Measurements from ENCODE around the gene RAD51B. TPM values are rescaled to one million over a fixed set of nuclear protein-coding genes. Genes with fewer than 3 reads are reported as not detected.
A peak's percentile ranks its signal among the peaks of the same experiment; 100 is the strongest.

Gene RAD51B
- total and polyA plus RNA-seq, 4 donors: 2.5 to 95.0 (median 9.6) TPM

DNA sequence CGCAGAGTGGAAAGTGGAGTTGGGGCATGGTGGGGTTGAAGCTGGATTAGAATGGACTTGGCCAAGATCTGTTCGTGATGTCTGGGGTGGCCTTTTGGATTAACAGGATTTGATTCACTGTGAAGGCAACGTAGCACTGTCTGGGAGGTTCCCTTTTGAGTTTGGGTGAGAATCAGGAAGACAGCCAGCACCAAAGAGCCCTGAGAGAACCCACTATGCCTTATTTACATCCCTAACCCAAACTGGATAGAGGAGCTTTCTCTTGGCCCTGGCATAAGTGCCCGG is 703.7 kb downstream of the RAD51B start:
- Histone ChIP-seq H3K9ac (ENCODE audit: insufficient read depth in 1 of 2, low read length in 2 of 2) (peak overlapping the region in 1 of 2 donors; percentile 38), H3K36me3 (ENCODE audit: control insufficient read depth in 4 of 4, insufficient read depth in 4 of 4, low read length in 4 of 4) (no peaks in the 10 kb centered on the region), H3K27ac (ENCODE audit: low read depth in 1 of 2, low read length in 1 of 2) (peak overlapping the region in 1 of 2 donors; percentile 17), H3K4me3 (no peak overlapping the region), H3K4me1 (ENCODE audit: control insufficient read depth in 5 of 5, insufficient read depth in 5 of 5, low read length in 5 of 5) (peaks cover 16 to 59% (median 39%) of the 10 kb centered on the region in 5 donors), H3K27me3 (ENCODE audit: control insufficient read depth in 3 of 3, insufficient read depth in 3 of 3, low read length in 2 of 3) (no peaks in the 10 kb centered on the region), H3K9me3 (ENCODE audit: control insufficient read depth in 4 of 4, insufficient read depth in 3 of 4, low read length in 3 of 4) (no peaks in the 10 kb centered on the region)
- WGBS, 2 donors: 89 to 94% methylated on average over 4 of the region's 4 CpGs
- TF ChIP-seq, protein P1, sequence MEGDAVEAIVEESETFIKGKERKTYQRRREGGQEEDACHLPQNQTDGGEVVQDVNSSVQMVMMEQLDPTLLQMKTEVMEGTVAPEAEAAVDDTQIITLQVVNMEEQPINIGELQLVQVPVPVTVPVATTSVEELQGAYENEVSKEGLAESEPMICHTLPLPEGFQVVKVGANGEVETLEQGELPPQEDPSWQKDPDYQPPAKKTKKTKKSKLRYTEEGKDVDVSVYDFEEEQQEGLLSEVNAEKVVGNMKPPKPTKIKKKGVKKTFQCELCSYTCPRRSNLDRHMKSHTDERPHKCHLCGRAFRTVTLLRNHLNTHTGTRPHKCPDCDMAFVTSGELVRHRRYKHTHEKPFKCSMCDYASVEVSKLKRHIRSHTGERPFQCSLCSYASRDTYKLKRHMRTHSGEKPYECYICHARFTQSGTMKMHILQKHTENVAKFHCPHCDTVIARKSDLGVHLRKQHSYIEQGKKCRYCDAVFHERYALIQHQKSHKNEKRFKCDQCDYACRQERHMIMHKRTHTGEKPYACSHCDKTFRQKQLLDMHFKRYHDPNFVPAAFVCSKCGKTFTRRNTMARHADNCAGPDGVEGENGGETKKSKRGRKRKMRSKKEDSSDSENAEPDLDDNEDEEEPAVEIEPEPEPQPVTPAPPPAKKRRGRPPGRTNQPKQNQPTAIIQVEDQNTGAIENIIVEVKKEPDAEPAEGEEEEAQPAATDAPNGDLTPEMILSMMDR (IDR thresholded peaks at IDR 0.05; ENCODE audit: control extremely low read depth, extremely low read depth): no peak
- ATAC-seq (ENCODE audit: insufficient read depth, low FRiP score): no peak
- no peak for DNase-seq

DNA sequence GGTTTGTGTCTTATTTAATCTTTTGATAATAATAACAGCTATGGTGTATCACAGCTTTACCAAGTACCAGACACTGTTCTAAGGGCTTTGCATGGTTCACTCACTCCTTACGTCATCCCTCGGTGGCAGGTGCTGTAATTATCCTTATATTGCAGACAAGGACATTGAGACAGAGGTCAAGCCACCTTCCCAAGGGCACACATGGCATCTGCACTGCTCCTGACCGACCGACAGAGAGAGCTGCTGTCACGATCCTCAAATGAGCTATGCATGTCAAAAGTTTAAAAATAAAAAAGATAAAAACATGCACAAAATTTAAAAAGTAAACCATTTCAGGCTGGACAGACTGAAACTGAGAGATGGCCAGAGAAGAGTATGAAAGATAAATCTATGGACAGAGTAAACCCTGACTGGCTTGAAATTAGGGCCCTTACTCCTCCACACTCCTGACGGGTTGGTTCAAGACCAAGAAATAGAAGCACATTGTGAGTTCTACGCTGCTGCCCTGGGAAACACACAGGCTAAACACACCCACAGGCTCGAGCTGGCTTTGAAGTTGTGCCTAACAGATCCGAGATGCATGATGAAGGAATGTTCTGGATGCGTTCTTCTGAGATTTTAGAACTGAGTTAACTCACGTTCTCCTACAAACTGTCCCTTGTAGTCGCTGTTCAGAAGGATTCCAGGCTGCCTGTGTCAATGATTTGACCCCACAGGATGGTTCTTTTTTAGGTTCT is 704.6 kb downstream of the RAD51B start:
- peak in 1 of 3 donors; percentile 32 for DNase-seq
- Histone ChIP-seq H3K27ac (ENCODE audit: low read depth in 1 of 2, low read length in 1 of 2) (peak overlapping the region in 1 of 2 donors; percentile 15), H3K9me3 (ENCODE audit: control insufficient read depth in 4 of 4, insufficient read depth in 3 of 4, low read length in 3 of 4) (no peaks in the 10 kb centered on the region), H3K27me3 (ENCODE audit: control insufficient read depth in 3 of 3, insufficient read depth in 3 of 3, low read length in 2 of 3) (no peaks in the 10 kb centered on the region), H3K9ac (ENCODE audit: insufficient read depth in 1 of 2, low read length in 2 of 2) (no peak overlapping the region), H3K4me1 (ENCODE audit: control insufficient read depth in 5 of 5, insufficient read depth in 5 of 5, low read length in 5 of 5) (peaks cover 10 to 50% (median 30%) of the 10 kb centered on the region in 5 donors), H3K36me3 (ENCODE audit: control insufficient read depth in 4 of 4, insufficient read depth in 4 of 4, low read length in 4 of 4) (no peaks in the 10 kb centered on the region), H3K4me3 (no peak overlapping the region)
- WGBS, 2 donors: 80 to 90% methylated on average over 12 of the region's 12 CpGs
- no peak for ATAC-seq (ENCODE audit: insufficient read depth, low FRiP score)
- TF ChIP-seq, protein P1 (IDR thresholded peaks at IDR 0.05; ENCODE audit: control extremely low read depth, extremely low read depth): no peak

DNA sequence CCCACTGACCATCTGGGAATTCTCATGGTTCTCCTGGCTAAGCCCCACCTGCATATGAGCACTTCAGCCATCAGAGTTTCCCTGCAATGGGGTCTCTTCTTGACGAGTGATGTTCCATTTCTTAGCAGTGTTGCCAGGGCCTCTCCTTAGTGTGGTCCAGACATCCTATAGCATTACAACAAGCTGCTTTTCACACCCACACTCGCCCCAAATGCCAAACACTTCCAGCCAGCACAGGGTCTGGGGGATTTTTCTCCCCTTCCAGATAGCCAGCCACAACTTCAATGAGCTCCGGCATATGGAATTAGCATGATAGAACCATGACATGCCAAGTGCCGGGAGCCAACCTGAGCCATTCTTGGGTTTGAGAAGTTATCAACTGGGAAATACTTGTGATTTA is 705.9 kb downstream of the RAD51B start:
- no peak for DNase-seq
- H3K9me3 ChIP-seq (ENCODE audit: control insufficient read depth in 4 of 4, insufficient read depth in 3 of 4, low read length in 3 of 4): peaks cover 0 to 3% (median under 1%) of the 10 kb centered on the region in 4 donors
- no peaks in the 10 kb centered on the region for H3K27me3 ChIP-seq (ENCODE audit: control insufficient read depth in 3 of 3, insufficient read depth in 3 of 3, low read length in 2 of 3)
- no peak for ATAC-seq (ENCODE audit: insufficient read depth, low FRiP score)
- 96 to 97% methylated on average over 4 of the region's 4 CpGs for WGBS, 2 donors
- no peak overlapping the region for H3K4me3 ChIP-seq
- H3K27ac ChIP-seq (ENCODE audit: low read depth in 1 of 2, low read length in 1 of 2): no peak overlapping the region
- H3K36me3 ChIP-seq (ENCODE audit: control insufficient read depth in 4 of 4, insufficient read depth in 4 of 4, low read length in 4 of 4): no peaks in the 10 kb centered on the region
- H3K4me1 ChIP-seq (ENCODE audit: control insufficient read depth in 5 of 5, insufficient read depth in 5 of 5, low read length in 5 of 5): peaks cover 3 to 36% (median 20%) of the 10 kb centered on the region in 5 donors
- TF ChIP-seq, protein P1 (IDR thresholded peaks at IDR 0.05; ENCODE audit: control extremely low read depth, extremely low read depth): no peak
- H3K9ac ChIP-seq (ENCODE audit: insufficient read depth in 1 of 2, low read length in 2 of 2): no peak overlapping the region
